A549 (cell line): Measurements from ENCODE around the gene KLHDC1.

Experiments
- EP300 ChIP-seq, 2 experiments: fragments of >200 bp; sonication (Bioruptor Twin); formaldehyde crosslinking; IDR thresholded peaks; 2 replicates in 1 of 2; 3 replicates in 1 of 2; pipeline ENCODE4 v1.6.1; 2016 to 2017
- MAFK ChIP-seq: fragments of 450-650 bp; IDR thresholded peaks from 2 replicates; pipeline ENCODE4 v1.6.1; 2014; ENCODE audit not compliant: partially characterized antibody
- MAZ ChIP-seq: fragments of 150-350 bp; IDR thresholded peaks from 2 replicates; pipeline ENCODE4 v1.6.1; 2014; ENCODE audit warnings: antibody characterized with exemption, low read depth, low read length, borderline replicate concordance
- POLR2A ChIP-seq: IDR thresholded peaks from 2 replicates; pipeline ENCODE4 v1.6.1; 2012; ENCODE audit warnings: mild to moderate bottlenecking, low read length
- POLR2AphosphoS2 ChIP-seq: conservative IDR thresholded peaks from 2 replicates; pipeline ENCODE4 v1.6.1; 2012; ENCODE audit warnings: low read length, improper control_type of control experiment, inconsistent platforms
- RAD21 ChIP-seq, 2 experiments: fragments of >200 bp in 1 of 2; sonication (Bioruptor Twin) in 1 of 2; formaldehyde crosslinking in 1 of 2; IDR thresholded peaks in 1 of 2; conservative IDR thresholded peaks in 1 of 2; 2 replicates in 1 of 2; 3 replicates in 1 of 2; pipeline ENCODE4 v1.6.1; 2012 to 2018; ENCODE audit warnings: inconsistent platforms in 1 of 2
- TF ChIP-seq, protein P1 (sequence below): fragments of >200 bp; sonication (Bioruptor Twin); formaldehyde crosslinking; IDR thresholded peaks from 3 replicates; pipeline ENCODE4 v1.5.1; 2016

DNA sequence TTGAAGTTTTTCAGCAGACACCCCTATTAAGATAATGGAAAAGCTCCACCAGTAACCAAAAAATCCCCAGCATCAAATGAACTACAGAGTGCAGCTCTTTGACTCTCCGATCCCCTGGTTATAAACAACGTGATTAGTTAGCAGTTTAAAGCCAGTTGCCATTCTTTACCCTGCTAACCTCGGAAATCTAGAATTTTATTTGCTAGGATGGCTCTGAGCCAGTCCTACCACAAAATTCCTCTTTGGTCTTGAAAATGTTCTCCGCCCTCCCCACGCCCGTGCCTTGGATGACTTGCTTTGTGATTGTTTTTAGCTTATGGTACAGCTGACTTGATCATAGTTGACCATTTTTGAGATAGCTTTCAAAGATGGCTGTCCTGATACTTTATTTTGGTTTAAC, 76.3 kb downstream of the KLHDC1 start:
- TF ChIP-seq, protein P1, sequence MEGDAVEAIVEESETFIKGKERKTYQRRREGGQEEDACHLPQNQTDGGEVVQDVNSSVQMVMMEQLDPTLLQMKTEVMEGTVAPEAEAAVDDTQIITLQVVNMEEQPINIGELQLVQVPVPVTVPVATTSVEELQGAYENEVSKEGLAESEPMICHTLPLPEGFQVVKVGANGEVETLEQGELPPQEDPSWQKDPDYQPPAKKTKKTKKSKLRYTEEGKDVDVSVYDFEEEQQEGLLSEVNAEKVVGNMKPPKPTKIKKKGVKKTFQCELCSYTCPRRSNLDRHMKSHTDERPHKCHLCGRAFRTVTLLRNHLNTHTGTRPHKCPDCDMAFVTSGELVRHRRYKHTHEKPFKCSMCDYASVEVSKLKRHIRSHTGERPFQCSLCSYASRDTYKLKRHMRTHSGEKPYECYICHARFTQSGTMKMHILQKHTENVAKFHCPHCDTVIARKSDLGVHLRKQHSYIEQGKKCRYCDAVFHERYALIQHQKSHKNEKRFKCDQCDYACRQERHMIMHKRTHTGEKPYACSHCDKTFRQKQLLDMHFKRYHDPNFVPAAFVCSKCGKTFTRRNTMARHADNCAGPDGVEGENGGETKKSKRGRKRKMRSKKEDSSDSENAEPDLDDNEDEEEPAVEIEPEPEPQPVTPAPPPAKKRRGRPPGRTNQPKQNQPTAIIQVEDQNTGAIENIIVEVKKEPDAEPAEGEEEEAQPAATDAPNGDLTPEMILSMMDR: no peak
- TF ChIP-seq POLR2AphosphoS2 (no peak), EP300 (IDR thresholded peaks at IDR 0.05) (no peak), RAD21 (conservative IDR thresholded peaks at IDR 0.05 in 1 of 2, IDR thresholded peaks at IDR 0.05 in 1 of 2) (no peak), MAZ (no peak), MAFK (no peak), POLR2A (no peak)
